CD4-positive, alpha-beta T cell treated with Interleukin-4 for 1 hour (primary cell): ENCODE data around the gene CD28.

Experiments
- DNase-seq, 2 donors: peaks; one replicate each; pipeline ENCODE4 v3.0.0-alpha.2; 2020 to 2022

The CD28 gene

DNA sequence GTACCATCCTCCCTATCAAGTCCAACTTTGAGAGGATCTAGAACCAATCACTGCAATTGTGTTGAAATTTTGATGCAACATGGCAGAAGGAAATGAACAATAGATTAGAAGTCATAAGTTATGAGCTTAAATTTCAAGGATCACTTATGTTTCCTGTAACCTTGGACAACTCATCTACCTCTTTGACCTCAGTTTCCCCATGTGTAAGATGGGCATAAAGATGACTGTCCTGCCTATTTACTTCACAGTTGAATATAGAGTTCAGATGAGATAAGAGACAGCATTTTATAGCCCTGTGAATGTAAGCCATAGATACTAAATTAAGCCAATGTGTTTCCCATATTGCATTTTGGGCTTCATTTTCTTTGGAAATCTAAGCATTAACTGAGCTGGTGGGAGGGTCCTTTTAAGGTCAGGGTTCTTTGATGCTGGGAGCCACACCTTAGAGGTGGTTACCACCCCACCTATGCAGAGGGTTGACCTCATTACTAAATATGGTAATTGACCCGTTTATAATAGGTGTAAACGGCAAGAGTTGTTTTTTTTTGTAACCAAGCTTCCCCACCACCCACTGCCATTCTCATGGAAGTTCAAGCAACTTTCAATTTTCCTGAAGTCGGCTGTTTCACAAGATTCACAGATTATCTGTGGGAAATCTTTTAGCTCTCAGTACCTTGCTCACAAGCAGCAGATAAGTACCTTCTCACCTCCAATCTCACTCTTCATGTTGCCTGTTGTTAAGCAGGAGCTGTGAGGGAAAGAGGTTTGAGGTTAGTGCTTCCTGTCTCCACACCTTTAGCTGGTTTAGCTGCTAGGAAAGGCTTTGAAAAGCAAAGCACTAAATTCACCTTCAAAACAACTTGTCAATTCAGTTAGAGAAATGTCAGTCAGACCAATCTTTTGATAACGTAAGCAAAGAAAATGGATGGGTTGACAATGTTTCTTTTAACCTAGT lies 13.3 kb downstream of the CD28 start:
- DNase-seq = peak; percentile 58 to 85

DNA sequence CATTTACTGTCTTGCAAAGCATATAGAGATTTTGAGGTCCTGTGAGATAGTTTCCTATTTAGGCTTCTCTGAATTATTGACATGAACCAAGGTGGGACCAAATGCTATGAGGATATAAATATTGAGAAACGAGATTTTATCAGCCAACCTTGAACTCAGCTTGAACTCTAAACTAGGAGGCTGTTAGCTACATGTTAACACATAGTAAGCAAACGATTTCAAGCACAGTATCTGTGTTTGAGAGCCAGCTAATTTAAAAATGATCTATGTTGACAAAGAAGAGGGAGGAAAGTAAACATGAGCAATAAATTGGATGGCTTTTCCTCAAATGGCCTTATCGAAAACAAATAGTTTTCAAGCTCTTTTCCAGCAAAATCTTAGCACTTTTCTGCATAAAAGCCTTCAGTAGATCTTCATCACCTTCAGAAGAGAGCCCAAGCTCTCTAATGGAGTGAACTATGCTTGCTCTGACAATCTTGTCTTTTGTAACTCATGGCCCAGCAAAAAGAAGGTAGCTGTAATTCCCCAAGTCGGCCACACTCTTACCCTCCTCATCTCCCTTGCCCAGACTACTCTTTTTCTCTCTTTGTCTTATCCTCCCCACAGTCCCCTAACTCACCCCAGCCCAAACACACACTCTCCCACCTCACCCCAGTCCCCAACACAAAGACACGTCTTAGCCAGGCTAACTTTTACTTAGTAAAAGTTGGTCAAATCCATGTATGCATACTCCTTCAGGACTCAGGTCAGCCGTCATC lies 14.7 kb downstream of the CD28 start:
- no peak for DNase-seq

DNA sequence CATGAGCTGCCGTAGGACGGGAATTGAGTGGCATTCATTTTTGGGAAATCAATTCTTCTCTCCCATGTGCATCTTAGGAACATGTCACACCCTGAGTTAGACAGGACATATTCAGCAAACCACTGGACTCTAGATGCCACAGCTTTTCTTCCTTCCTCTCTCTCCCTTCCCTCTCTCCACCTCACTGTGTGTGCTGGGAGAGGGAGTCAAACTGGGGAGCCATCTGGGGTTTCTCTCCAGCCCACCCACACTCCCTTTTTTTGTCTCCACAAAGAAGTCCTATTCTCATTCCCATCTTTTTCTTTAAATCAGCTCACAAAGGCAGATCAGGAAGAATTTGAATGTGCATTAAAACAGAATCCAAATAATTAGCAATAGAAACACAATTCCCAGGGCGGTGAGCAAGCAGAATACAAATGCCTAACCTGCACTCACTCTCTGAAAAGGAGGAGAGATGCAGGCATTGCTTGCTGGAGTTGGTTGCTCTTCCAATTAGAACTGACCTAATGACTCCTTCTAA lies 15.4 kb downstream of the CD28 start:
- no peak for DNase-seq

DNA sequence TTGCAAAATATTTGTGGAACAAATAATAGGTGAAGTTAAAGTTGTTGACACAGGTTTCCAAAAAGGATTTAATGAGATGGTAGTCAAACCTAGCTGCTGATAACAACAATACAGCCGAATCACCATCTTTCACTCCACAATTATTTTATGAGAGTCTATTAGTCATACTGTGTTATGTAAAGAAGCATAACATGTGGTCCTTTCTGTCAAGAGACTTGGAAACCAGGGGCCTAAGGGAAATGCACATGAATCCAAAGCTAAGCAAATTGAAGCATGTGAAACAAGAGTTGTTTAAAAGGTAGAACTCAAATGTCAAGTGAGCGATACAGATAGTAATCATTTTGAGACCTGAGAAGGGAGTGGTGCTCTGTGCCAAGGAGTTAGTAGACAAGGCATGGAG lies 16.0 kb downstream of the CD28 start:
- DNase-seq = no peak

DNA sequence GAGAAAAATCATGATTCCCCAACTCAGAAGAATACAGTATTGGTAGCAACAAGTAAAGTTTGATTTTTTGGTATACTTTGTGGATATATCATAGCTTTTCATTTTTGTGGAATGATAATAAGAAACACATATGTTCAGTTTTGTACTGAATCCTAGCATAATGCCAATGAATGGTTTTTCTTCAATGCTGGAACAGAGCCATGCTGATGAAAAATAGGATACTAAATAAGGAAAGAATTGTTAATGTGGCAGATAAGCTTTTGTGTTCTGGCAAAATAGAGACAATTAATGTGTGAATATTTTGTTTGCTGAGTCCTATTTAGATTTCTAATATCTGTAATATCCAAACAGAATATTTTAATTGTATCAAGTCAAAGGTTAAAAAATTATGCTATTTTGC lies 21.9 kb downstream of the CD28 start:
- DNase-seq = no peak

DNA sequence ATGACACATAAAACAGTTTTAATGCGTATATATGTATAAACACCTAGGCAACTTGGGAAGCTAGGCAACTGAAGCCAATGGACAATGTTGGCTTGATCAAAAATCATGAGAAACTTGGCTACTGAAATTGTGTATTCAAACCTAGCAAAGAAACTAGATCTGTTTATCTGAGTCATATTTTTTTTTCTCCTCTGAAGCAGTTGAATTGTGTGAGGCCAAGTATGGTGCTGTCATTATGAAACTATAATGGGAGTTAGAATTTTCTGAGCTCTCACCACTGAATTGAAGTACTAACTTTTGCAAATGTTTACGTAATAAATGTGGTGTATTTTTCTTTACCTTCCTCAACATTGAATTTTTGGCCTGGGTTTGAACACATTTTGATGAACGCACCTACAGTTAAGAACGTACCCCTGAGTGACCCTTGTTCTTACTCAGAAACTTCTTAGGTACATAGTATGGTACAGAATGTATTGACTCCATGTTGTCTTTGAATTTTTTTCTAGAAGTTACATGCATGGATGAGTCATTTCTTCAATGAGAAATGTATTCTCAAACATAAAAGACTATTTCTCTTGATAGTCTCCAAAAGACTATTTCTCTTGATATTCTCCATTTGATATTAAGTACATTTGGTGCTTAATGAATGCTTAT lies 23.8 kb downstream of the CD28 start:
- no peak for DNase-seq

DNA sequence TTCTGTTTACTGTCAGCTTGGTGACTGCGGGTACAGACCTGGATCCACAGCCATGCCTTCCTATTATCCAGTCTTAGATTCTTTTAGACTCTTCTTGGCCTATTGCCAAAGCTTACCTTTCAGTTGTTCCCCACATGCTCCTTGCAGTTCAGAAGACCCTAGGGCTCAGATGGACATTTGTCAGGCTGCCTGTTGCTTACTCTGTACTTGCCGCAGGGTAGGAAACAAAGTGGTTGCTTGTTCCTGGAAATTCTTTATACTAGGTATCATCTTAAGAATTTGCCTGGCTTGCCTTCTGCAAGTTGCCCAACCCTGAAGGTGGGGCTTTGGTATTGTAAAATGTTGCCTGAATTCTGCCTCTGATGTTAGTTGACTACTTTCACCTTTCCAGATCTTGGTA lies 24.4 kb downstream of the CD28 start:
- DNase-seq = no peak

DNA sequence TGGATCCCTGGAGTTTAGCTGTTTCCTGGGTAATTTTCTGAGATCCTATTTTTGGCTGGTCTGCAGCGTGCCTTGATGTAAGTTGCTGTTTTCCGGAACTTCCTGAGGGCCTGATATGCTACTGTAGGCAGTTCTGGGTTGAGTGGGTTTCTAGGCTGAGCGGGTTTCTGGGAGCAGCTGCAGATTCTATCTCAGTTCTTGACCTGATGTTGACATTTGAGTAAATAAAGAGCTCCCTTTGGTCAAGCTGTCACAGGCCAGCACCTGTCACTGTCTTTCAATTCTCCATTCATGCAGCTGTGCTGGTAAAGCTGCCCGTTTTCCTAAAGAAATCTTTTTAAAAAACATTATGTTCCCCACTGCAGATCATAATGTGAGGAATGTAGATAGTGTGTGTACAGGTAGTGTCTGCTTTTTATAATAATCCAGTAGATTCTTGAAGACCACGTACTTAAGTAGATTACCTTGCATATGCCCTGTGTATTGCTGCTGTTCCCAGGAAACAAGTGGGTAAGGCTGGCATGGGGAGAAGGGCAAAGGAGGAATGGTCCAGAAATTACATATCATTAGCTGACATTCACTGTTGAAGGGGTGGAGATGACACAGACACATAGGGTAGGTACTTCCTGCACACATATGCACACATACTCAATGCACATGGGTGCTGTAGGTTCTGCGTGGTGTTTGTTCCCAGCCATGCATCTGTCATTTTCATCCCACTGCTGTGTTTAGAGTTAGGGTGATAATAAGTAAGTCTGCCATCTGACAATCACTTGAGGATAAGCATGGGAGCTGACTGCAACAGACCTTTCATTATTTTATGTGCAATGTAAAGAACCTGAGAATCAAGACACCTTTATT lies 25.9 kb downstream of the CD28 start:
- DNase-seq = no peak

DNA sequence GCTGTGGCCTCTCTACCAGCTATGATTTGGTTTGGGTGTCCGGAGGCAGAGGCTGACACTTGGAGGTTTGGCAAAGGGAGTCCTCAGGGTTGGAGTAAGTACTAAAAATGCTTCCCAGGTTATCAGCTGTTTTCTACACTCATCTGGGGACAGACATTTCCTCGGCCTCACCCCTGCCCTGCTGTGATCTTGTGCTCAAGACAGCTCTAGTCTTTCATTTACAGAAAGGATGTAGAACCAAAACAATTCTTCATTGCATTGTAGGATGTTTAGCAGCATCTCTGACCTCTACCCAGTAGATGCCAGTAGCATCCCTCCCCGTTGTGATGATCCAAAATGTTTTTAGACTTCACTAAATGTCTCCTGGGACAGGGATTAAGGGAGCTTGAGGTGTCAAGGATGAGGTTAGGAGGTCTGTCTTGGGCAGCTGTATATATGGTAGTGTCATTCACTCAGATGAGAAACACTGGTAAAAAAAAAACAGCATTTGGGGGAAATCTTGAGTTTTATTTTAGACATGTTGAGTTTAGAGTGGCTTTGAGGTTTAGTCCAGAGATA lies 26.6 kb downstream of the CD28 start:
- DNase-seq = no peak

DNA sequence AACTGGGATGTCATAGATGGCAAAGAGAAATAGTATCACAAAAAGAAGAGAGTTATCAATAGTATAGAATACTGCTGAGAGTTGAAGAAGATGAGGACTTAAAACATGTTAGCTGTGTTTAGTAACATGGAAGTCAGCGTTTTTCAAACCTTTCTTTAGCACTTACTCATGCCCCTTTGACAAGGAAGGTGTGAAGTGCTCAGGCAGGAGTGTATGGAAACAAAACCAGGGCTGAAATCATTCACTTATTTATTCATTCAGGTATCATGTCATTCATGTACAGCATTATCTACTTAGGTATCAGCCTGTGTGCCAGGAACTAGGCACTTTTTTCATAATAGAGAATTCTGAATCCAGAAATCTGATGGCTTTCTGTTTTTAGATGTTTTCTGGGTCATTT lies 27.2 kb downstream of the CD28 start:
- no peak for DNase-seq

DNA sequence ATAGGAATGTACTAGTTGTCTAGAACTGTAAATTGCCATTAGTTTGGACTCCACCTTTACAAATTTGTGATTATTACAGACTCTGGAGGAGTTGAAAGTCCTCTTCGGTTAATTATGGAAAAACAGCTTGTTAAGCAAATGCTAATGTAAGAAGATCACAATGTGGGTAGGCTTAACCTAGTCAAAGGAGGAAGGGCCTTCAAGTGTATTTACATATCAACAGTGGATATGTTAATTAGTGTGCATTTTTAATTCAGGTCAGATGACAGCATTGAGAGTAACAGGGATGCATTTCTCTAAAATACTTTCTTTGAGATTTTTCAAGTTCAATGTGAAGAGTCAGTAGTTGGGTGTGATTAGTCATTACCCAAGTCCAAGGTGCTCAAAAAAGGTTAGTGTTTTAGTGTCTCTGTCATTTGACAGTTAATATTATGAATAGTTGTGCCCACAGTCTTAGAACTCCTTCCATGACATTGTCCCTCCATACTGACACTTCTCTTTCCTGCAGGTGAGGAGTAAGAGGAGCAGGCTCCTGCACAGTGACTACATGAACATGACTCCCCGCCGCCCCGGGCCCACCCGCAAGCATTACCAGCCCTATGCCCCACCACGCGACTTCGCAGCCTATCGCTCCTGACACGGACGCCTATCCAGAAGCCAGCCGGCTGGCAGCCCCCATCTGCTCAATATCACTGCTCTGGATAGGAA lies 28.0 kb downstream of the CD28 start:
- DNase-seq = no peak

DNA sequence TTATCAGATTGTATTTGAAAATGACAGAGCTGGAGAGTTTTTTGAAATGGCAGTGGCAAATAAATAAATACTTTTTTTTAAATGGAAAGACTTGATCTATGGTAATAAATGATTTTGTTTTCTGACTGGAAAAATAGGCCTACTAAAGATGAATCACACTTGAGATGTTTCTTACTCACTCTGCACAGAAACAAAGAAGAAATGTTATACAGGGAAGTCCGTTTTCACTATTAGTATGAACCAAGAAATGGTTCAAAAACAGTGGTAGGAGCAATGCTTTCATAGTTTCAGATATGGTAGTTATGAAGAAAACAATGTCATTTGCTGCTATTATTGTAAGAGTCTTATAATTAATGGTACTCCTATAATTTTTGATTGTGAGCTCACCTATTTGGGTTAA lies 30.9 kb downstream of the CD28 start:
- no peak for DNase-seq

DNA sequence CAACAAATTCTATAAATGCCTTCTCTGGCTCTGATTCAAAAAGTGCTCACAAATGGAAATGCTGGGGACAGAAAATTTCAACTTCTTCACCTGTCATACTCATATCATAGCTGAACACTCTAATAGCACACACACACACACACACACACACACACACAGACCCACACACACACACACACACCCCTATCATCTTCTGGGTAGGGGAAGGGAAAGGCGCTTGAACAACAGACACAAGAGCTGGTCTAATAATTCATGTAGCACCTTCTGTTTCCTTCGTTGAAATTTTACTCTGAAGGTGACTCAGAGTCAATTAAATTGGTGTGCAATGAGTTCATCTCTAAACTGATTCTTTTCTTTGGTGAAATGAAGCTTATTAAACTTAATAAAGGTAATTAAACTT lies 32.9 kb downstream of the CD28 start:
- peak in 1 of 2 donors; percentile 43 for DNase-seq

DNA sequence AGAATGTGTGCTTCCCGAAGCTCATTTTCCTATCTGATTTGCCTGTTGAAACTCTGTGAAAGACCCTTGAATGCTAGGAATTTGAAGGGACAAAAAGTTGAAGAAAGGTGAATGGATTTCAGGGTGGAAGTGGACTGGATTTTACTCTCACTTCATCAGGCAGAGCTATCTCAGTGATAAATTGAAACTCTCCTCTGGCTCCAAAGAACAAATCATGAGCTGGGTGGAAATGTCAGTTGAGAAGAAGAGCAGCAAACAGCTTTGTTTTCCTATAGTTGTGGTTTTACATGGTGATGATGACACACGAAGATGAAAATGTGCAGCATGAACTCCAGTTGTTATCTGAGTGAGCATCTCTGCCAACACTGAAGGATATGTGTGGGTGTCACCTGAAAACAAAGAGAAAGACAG lies 34.4 kb downstream of the CD28 start:
- peak; percentile 57 to 83 for DNase-seq

DNA sequence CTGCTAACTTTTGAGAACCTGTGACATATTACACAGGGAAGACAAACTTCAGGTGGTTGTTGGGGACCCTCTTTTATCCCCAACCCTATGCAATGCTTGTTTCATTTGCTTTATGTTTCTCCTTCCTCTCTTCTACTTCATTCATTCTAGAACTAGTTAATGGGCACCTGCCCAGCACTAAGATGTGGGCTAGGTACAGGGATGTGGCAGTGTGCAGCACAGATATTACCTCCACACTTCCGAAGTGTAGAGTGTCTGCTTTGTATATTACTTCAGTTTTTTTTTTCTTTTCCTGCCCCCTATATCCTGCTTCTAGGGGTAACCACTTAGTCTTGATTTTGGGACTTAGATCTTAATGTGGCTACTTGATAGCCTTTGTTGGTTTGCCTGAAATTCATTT lies 35.1 kb downstream of the CD28 start:
- no peak for DNase-seq

DNA sequence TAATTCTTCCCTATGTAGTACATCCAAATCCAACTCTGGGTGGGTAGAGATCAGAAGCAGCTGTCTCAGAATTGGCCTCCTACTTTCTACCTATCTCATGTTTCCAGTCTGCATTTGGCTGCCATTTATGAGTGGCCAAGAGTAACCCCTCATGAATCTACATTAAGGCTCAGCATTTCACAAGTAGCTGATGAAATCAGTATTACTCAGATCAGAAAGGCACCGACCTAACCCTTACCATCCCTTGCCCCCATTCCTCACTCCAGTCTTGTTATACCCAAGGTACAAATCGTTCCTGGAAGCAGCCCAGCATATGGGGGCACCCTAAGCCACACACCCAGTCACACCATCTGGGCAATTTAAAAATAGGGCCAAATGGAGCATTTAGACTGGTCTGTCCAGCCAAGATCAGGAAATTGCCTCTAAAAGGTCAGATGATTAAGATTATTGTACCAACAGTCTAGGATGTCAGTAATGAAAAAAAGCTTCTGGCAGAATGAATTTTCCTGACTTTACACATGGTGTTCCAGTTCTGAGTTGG lies 37.1 kb downstream of the CD28 start:
- no peak for DNase-seq

DNA sequence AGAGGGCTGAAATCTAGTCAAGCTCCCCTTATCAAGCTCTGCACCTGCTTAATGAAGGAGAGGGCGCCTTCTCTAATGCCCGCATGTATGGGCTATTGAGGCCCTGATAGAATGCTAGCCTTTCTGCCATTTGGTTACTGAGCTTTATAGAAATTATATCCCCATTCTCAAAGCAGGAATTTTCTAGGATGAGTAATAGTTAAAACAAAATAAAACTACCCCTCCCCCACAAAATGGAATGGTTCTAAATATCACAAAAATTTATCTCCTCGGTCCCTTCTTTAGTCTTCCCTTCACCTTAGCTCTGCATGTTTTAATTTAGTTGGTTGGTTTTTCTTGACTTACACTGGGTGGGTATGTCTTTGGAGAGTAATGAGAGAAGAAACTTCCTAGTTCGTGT lies 37.7 kb downstream of the CD28 start:
- DNase-seq = no peak

DNA sequence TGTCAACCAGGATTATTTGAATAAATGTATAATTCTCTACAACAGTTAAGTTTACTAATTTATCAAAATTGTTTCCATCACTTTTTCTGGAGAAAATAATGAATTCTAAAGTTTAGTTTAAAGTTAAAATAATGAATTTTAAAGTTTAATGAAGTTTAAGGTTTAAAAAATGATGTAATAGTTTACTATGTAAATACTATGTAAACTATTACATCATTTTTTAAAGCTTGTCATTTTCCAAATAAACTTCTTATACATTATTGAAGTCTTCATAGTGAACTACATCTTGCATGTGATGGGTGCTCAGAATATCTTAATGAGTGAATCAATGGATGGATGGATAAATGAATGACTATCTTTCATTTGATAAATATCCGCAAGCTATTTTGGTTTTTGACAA lies 38.8 kb downstream of the CD28 start:
- DNase-seq = no peak

DNA sequence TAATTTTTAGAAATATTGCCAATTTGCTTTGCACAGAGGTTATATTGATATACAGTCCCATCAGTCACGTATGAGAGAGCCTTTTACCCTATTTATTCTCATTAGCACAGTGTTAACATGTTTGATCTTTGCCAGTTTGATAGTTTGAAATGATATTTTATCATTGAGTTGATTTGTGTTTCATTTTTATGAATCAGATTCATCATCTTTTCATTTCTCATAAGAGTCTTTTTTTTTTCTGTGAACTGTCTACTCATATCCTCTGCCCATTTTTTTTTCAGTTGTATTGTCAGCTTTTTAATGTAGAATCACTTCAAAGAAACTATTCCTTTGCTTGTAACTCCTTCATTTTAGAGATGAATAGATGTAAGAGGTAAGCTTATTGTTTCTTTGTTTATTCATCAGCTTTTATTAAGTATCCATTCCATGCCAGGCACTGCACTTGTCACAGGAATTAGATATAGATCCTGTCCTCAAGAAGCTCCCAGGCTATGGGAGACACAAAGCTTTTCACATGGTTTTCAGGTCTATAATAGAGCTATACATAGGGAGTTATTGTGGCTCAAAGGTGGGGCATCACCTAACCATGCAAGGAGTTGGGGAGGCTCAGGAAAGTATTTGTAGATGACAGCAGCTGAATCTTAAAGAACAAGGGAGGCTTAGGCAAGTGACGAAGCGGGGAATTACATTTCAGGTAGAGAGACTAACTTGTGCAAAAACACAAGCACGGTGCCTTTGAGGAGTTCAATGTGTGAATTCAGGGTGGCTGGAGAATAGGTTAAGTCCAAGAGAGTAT lies 42.1 kb downstream of the CD28 start:
- DNase-seq = no peak
